GM12878 (cell line): ENCODE measurements around the gene PCDH1.

Experiments
- BMI1 ChIP-seq: fragments of 450-650 bp; IDR thresholded peaks from 2 replicates; pipeline ENCODE4 v1.6.1; 2016; ENCODE audit warnings: mild to moderate bottlenecking, moderate library complexity, borderline replicate concordance
- EZH2 ChIP-seq: IDR thresholded peaks from 2 replicates; pipeline ENCODE4 v1.6.1; 2012; ENCODE audit warnings: low read depth, mild to moderate bottlenecking, control low read depth, inconsistent platforms, low read length, borderline replicate concordance; ENCODE audit not compliant: control insufficient read depth
- NBN ChIP-seq: fragments of 450-650 bp; IDR thresholded peaks from 2 replicates; pipeline ENCODE4 v1.6.1; 2016
- NR2C1 ChIP-seq: fragments of 450-650 bp; IDR thresholded peaks from 2 replicates; pipeline ENCODE4 v1.6.1; 2017; ENCODE audit warnings: antibody characterized with exemption, mild to moderate bottlenecking, moderate library complexity
- POU2F2 ChIP-seq: IDR thresholded peaks from 3 replicates; pipeline ENCODE4 v1.6.1; 2011; ENCODE audit warnings: low read depth, mild to moderate bottlenecking, low read length, borderline replicate concordance
- TF ChIP-seq, protein P1 (sequence below): IDR thresholded peaks from 2 replicates; pipeline ENCODE4 v1.6.1; 2012; ENCODE audit warnings: mild to moderate bottlenecking, low read depth, low read length
- TF ChIP-seq, protein P2 (sequence below): IDR thresholded peaks from 2 replicates; pipeline ENCODE4 v1.6.1; 2012; ENCODE audit warnings: low read depth, low read length, improper control_type of control experiment
- TF ChIP-seq, protein P3 (sequence below): IDR thresholded peaks from 2 replicates; pipeline ENCODE4 v1.6.1; 2011; ENCODE audit warnings: low read depth, low read length, improper control_type of control experiment, borderline replicate concordance

DNA sequence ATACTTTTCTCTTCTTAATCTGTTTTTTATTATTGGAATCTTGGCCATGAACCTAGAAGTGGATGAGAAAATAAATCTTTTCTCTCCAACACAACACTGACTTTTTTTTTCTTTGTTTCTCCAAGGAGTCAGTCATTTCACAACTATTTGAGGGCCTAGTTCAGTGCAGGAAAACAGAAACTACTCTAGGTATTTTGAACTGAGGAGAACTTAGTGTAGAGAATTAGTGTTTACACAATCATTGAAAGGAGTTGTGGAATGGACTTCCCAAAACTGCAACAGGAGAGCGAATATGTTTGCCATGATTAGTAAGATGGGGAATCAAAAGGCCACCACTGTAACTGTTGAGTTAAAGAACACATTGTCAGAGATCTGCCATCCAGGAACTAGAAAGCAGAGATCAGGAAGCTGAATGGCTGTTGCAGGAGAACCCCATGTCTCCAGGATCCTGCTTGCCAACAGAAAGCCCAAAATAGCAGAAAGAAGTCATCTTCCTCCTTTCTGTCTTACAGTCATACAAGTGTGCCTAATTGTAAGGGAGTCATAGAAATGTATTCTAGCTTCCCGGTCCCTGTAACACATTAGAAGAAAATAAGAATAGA, 20.3 kb upstream of the PCDH1 start:
- TF ChIP-seq BMI1 (no peak), NBN (no peak), EZH2 (no peak), POU2F2 (no peak), NR2C1 (no peak)
- TF ChIP-seq, protein P1, sequence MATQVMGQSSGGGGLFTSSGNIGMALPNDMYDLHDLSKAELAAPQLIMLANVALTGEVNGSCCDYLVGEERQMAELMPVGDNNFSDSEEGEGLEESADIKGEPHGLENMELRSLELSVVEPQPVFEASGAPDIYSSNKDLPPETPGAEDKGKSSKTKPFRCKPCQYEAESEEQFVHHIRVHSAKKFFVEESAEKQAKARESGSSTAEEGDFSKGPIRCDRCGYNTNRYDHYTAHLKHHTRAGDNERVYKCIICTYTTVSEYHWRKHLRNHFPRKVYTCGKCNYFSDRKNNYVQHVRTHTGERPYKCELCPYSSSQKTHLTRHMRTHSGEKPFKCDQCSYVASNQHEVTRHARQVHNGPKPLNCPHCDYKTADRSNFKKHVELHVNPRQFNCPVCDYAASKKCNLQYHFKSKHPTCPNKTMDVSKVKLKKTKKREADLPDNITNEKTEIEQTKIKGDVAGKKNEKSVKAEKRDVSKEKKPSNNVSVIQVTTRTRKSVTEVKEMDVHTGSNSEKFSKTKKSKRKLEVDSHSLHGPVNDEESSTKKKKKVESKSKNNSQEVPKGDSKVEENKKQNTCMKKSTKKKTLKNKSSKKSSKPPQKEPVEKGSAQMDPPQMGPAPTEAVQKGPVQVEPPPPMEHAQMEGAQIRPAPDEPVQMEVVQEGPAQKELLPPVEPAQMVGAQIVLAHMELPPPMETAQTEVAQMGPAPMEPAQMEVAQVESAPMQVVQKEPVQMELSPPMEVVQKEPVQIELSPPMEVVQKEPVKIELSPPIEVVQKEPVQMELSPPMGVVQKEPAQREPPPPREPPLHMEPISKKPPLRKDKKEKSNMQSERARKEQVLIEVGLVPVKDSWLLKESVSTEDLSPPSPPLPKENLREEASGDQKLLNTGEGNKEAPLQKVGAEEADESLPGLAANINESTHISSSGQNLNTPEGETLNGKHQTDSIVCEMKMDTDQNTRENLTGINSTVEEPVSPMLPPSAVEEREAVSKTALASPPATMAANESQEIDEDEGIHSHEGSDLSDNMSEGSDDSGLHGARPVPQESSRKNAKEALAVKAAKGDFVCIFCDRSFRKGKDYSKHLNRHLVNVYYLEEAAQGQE = no peak
- TF ChIP-seq, protein P2, sequence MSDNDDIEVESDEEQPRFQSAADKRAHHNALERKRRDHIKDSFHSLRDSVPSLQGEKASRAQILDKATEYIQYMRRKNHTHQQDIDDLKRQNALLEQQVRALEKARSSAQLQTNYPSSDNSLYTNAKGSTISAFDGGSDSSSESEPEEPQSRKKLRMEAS = no peak
- TF ChIP-seq, protein P3, sequence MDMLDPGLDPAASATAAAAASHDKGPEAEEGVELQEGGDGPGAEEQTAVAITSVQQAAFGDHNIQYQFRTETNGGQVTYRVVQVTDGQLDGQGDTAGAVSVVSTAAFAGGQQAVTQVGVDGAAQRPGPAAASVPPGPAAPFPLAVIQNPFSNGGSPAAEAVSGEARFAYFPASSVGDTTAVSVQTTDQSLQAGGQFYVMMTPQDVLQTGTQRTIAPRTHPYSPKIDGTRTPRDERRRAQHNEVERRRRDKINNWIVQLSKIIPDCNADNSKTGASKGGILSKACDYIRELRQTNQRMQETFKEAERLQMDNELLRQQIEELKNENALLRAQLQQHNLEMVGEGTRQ = no peak
